DOHH2 (cell line): Measurements from ENCODE around the gene VSIG4.

Source experiments
- H3F3A ChIP-seq: fragments of 200-600 bp; sonication (generic), shearing (Covaris generic); 2 replicates; pipeline ENCODE4 v1.6.0; 2016; ENCODE audit warnings: antibody characterized with exemption, mild to moderate bottlenecking; ENCODE audit not compliant: control insufficient read depth, insufficient read depth
- H3K27ac ChIP-seq: fragments of 200-600 bp; sonication (generic); 2 replicates; pipeline ENCODE4 v1.5.1; 2014; ENCODE audit warnings: low read depth, mild to moderate bottlenecking, low read length, moderate library complexity
- H3K27me3 ChIP-seq: fragments of 200-600 bp; sonication (generic); 2 replicates; pipeline ENCODE4 v1.6.1; 2014; ENCODE audit warnings: mild to moderate bottlenecking, low read length, mixed read lengths; ENCODE audit not compliant: control insufficient read depth
- H3K36me3 ChIP-seq: fragments of 200-600 bp; sonication (generic); 2 replicates; pipeline ENCODE4 v1.6.1; 2014; ENCODE audit warnings: mild to moderate bottlenecking, low read length, moderate library complexity, mixed read lengths; ENCODE audit not compliant: control insufficient read depth
- H3K4me1 ChIP-seq: fragments of 200-600 bp; sonication (generic); 2 replicates; pipeline ENCODE4 v1.6.1; 2014; ENCODE audit warnings: mild to moderate bottlenecking, low read length, mixed read lengths; ENCODE audit not compliant: control insufficient read depth
- H3K4me2 ChIP-seq: fragments of 200-600 bp; sonication (generic); 2 replicates; pipeline ENCODE4 v1.6.0; 2014; ENCODE audit warnings: mild to moderate bottlenecking, low read length, moderate library complexity
- H3K4me3 ChIP-seq: fragments of 200-600 bp; sonication (generic); 2 replicates; pipeline ENCODE4 v1.5.1; 2014; ENCODE audit warnings: mild to moderate bottlenecking, low read length, mixed read lengths
- H3K79me2 ChIP-seq: fragments of 200-600 bp; sonication (generic); 2 replicates; pipeline ENCODE4 v1.6.1; 2014; ENCODE audit warnings: mild to moderate bottlenecking, low read length, mixed read lengths; ENCODE audit not compliant: control insufficient read depth
- H3K9me2 ChIP-seq: fragments of 200-600 bp; sonication (generic); replicated peaks from 2 replicates; pipeline ENCODE4 v1.6.1; 2014; ENCODE audit warnings: mild to moderate bottlenecking, low read length, mixed read lengths; ENCODE audit not compliant: control insufficient read depth
- H3K9me3 ChIP-seq: fragments of 200-600 bp; sonication (generic); 2 replicates; pipeline ENCODE4 v1.6.1; 2014; ENCODE audit warnings: antibody characterized with exemption, low read length, mixed read lengths; ENCODE audit not compliant: control insufficient read depth, insufficient read depth
- H4K20me1 ChIP-seq: fragments of 200-600 bp; sonication (generic); 2 replicates; pipeline ENCODE4 v1.6.0; 2014; ENCODE audit warnings: low read depth, mild to moderate bottlenecking, antibody characterized with exemption, low read length, moderate library complexity; ENCODE audit not compliant: control insufficient read depth, insufficient read depth
- CTCF ChIP-seq: fragments of 200-600 bp; sonication (generic); IDR thresholded peaks from one replicate; pipeline ENCODE4 v1.5.1; 2014; ENCODE audit warnings: antibody characterized with exemption, mild to moderate bottlenecking, low read depth, low read length; ENCODE audit not compliant: poor library complexity, severe bottlenecking
- EZH2phosphoT487 ChIP-seq: fragments of 200-600 bp; sonication (generic); IDR thresholded peaks from 2 replicates; pipeline ENCODE4 v1.6.1; 2017; ENCODE audit warnings: borderline replicate concordance, mild to moderate bottlenecking, antibody characterized with exemption, low read length, moderate library complexity, mixed read lengths

Gene VSIG4

GRCh38 chrX:66039944-66040343 is at the start of gene VSIG4:
TSS of gene VSIG4 (minus strand) at chrX:66040080. CDS start at chrX:66039998, 82 bp downstream.
- H3K36me3 ChIP-seq: no peaks in the 10 kb centered on the region
- H4K20me1 ChIP-seq: no peaks in the 10 kb centered on the region
- no peaks in the 10 kb centered on the region for H3K79me2 ChIP-seq
- H3K4me2 ChIP-seq: no peak within 1 kb of the TSS
- no peak within 1 kb of the TSS for H3K4me3 ChIP-seq
- H3K27ac ChIP-seq: no peak within 1 kb of the TSS
- H3K9me3 ChIP-seq: no peaks in the 10 kb centered on the region
- H3F3A ChIP-seq: no peaks in the 10 kb centered on the region
- TF ChIP-seq CTCF (no peak), EZH2phosphoT487 (no peak)
- no peaks in the 10 kb centered on the region for H3K4me1 ChIP-seq
- H3K27me3 ChIP-seq: no peaks in the 10 kb centered on the region
- no peaks in the 10 kb centered on the region for H3K9me2 ChIP-seq

GRCh38 chrX:66076801-66077200 is 36.9 kb upstream of the VSIG4 start:
- Histone ChIP-seq H3K27ac (no peak overlapping the region), H4K20me1 (no peaks in the 10 kb centered on the region), H3K9me2 (no peaks in the 10 kb centered on the region), H3K4me2 (no peak overlapping the region), H3K9me3 (no peaks in the 10 kb centered on the region), H3K4me1 (peaks cover 9% of the 10 kb centered on the region), H3K79me2 (no peaks in the 10 kb centered on the region), H3K36me3 (no peaks in the 10 kb centered on the region), H3K4me3 (no peak overlapping the region), H3F3A (no peaks in the 10 kb centered on the region), H3K27me3 (no peaks in the 10 kb centered on the region)
- TF ChIP-seq EZH2phosphoT487: no peak
- TF ChIP-seq CTCF: no peak

GRCh38 chrX:66074920-66075879 is 35.3 kb upstream of the VSIG4 start:
- H3K4me2 ChIP-seq: peak overlapping the region; percentile 39

More at GRCh38 chrX:66074920-66075879, 35.3 kb upstream of the VSIG4 start:
- Histone ChIP-seq H3K27me3 (no peaks in the 10 kb centered on the region), H3K4me3 (peak overlapping the region; percentile 15; the same call in 1 of the 2 replicates), H4K20me1 (no peaks in the 10 kb centered on the region), H3K36me3 (no peaks in the 10 kb centered on the region), H3F3A (no peaks in the 10 kb centered on the region), H3K9me3 (no peaks in the 10 kb centered on the region), H3K79me2 (no peaks in the 10 kb centered on the region), H3K27ac (no peak overlapping the region), H3K4me1 (peaks cover 9% of the 10 kb centered on the region), H3K9me2 (no peaks in the 10 kb centered on the region)
- TF ChIP-seq EZH2phosphoT487 (no peak), CTCF (no peak)
